Stimulated activated effector memory CD8-positive, alpha-beta T cell treated with anti-CD3 and anti-CD28 coated beads, Interleukin-12 subunit alpha, Interleukin-12 subunit beta, amount 100 ng/mL, for 72 hours (primary cell): Measurements from ENCODE around the gene METTL23.

Source experiments
- ATAC-seq: fragments of 150-1000 bp; cut with Tn5 transposase; 2 replicates; pipeline ENCODE4 v1.10.0; 2021
- DNase-seq, 2 donors: peaks; one replicate each; pipeline ENCODE4 v3.0.0; 2021 to 2022; ENCODE audit warnings: low spot score in 2 of 2
- H3K27ac Mint-ChIP-seq: one replicate; pipeline ENCODE4 v1.8.0; 2022; ENCODE audit warnings: mild to moderate bottlenecking, mixed read lengths
- H3K36me3 Mint-ChIP-seq: one replicate; pipeline ENCODE4 v1.8.0; 2022; ENCODE audit warnings: mild to moderate bottlenecking, mixed read lengths
- H3K4me1 Mint-ChIP-seq: one replicate; pipeline ENCODE4 v1.8.0; 2022; ENCODE audit warnings: mixed read lengths
- H3K4me3 Mint-ChIP-seq: one replicate; pipeline ENCODE4 v1.8.0; 2022; ENCODE audit warnings: mild to moderate bottlenecking, mixed read lengths
- H3K9me3 Mint-ChIP-seq: one replicate; pipeline ENCODE4 v1.8.0; 2022; ENCODE audit warnings: mixed read lengths

Gene METTL23

GRCh38 chr17:76726776-76727718 lies at the start of gene METTL23:
Gene METTL23, plus strand, starts transcription at chr17:76726839. Its CDS starts 2,872 bp downstream, at chr17:76729711.
- Mint-ChIP-seq H3K4me1 (peaks cover 21% of the 10 kb centered on the region), H3K4me3 (peak within 1 kb of the TSS; percentile 98), H3K27ac (peak within 1 kb of the TSS; percentile 97), H3K9me3 (no peaks in the 10 kb centered on the region), H3K36me3 (peaks cover 100% of the 10 kb centered on the region)
- DNase-seq (peak in 1 of 2 donors; percentile 83), ATAC-seq (peak; percentile 70)

- H3K4me3 Mint-ChIP-seq, result no peak overlapping the region
- H3K36me3 Mint-ChIP-seq, result no peaks in the 10 kb centered on the region
- DNase-seq, result no peak
- no peaks in the 10 kb centered on the region for H3K9me3 Mint-ChIP-seq
- H3K27ac Mint-ChIP-seq, result no peak overlapping the region
- ATAC-seq, result no peak
- H3K4me1 Mint-ChIP-seq, result peaks cover 19% of the 10 kb centered on the region
Measured at GRCh38 chr17:76677406-76677805, 49.2 kb upstream of the METTL23 start.

GRCh38 chr17:76678330-76678729 lies 48.3 kb upstream of the METTL23 start:
- Mint-ChIP-seq H3K36me3 (no peaks in the 10 kb centered on the region), H3K4me3 (no peak overlapping the region), H3K4me1 (peaks cover 20% of the 10 kb centered on the region), H3K9me3 (no peaks in the 10 kb centered on the region), H3K27ac (no peak overlapping the region)
- DNase-seq (no peak), ATAC-seq (peak; percentile 73)

- DNase-seq (no peak), ATAC-seq (no peak)
- Mint-ChIP-seq H3K4me3 (no peak overlapping the region), H3K36me3 (no peaks in the 10 kb centered on the region), H3K27ac (no peak overlapping the region), H3K9me3 (no peaks in the 10 kb centered on the region), H3K4me1 (peaks cover 20% of the 10 kb centered on the region)
Measured at GRCh38 chr17:76679239-76679638, 47.4 kb upstream of the METTL23 start.

- ATAC-seq (peak; percentile 68), DNase-seq (peak; percentile 56 to 83)
- Mint-ChIP-seq H3K27ac (peak overlapping the region; percentile 10), H3K4me3 (peak overlapping the region; percentile 38), H3K9me3 (no peaks in the 10 kb centered on the region), H3K4me1 (peaks cover 20% of the 10 kb centered on the region), H3K36me3 (no peaks in the 10 kb centered on the region)
Measured at GRCh38 chr17:76681222-76682137, 45.2 kb upstream of the METTL23 start.

GRCh38 chr17:76682296-76682695 lies 44.3 kb upstream of the METTL23 start:
- Mint-ChIP-seq H3K4me3 (peak overlapping the region; percentile 38), H3K4me1 (peaks cover 20% of the 10 kb centered on the region), H3K9me3 (no peaks in the 10 kb centered on the region), H3K36me3 (no peaks in the 10 kb centered on the region), H3K27ac (no peak overlapping the region)
- no peak for DNase-seq
- no peak for ATAC-seq

GRCh38 chr17:76683011-76683755 lies 43.5 kb upstream of the METTL23 start:
- no peak overlapping the region for H3K4me3 Mint-ChIP-seq
- H3K36me3 Mint-ChIP-seq, result no peaks in the 10 kb centered on the region
- no peaks in the 10 kb centered on the region for H3K9me3 Mint-ChIP-seq
- DNase-seq (no peak), ATAC-seq (peak; percentile 24)
- no peak overlapping the region for H3K27ac Mint-ChIP-seq
- H3K4me1 Mint-ChIP-seq, result peaks cover 20% of the 10 kb centered on the region

- Mint-ChIP-seq H3K4me3 (no peak overlapping the region), H3K4me1 (peaks cover 26% of the 10 kb centered on the region), H3K36me3 (no peaks in the 10 kb centered on the region), H3K9me3 (no peaks in the 10 kb centered on the region), H3K27ac (no peak overlapping the region)
- ATAC-seq, result no peak
- DNase-seq, result no peak
Measured at GRCh38 chr17:76683921-76684745, 42.5 kb upstream of the METTL23 start.

GRCh38 chr17:76684756-76685155 lies 41.9 kb upstream of the METTL23 start:
- no peak for DNase-seq
- Mint-ChIP-seq H3K4me1 (peaks cover 26% of the 10 kb centered on the region), H3K4me3 (no peak overlapping the region), H3K27ac (no peak overlapping the region), H3K9me3 (no peaks in the 10 kb centered on the region), H3K36me3 (no peaks in the 10 kb centered on the region)
- ATAC-seq, result no peak

GRCh38 chr17:76685366-76685765 lies 41.3 kb upstream of the METTL23 start:
- H3K9me3 Mint-ChIP-seq, result no peaks in the 10 kb centered on the region

GRCh38 chr17:76685846-76686245 lies 40.8 kb upstream of the METTL23 start:
- H3K9me3 Mint-ChIP-seq, result no peaks in the 10 kb centered on the region
- no peak overlapping the region for H3K27ac Mint-ChIP-seq
- peaks cover 26% of the 10 kb centered on the region for H3K4me1 Mint-ChIP-seq
- H3K4me3 Mint-ChIP-seq, result no peak overlapping the region
- ATAC-seq (no peak), DNase-seq (no peak)
- no peaks in the 10 kb centered on the region for H3K36me3 Mint-ChIP-seq

More at GRCh38 chr17:76685366-76685765, 41.3 kb upstream of the METTL23 start:
- DNase-seq (no peak), ATAC-seq (no peak)
- Mint-ChIP-seq H3K36me3 (no peaks in the 10 kb centered on the region), H3K27ac (no peak overlapping the region), H3K4me1 (peaks cover 26% of the 10 kb centered on the region), H3K4me3 (no peak overlapping the region)

- H3K9me3 Mint-ChIP-seq, result no peaks in the 10 kb centered on the region
- ATAC-seq, result no peak
- DNase-seq, result no peak
- H3K4me3 Mint-ChIP-seq, result no peak overlapping the region
- H3K36me3 Mint-ChIP-seq, result no peaks in the 10 kb centered on the region
- no peak overlapping the region for H3K27ac Mint-ChIP-seq
- H3K4me1 Mint-ChIP-seq, result peaks cover 17% of the 10 kb centered on the region
Measured at GRCh38 chr17:76686538-76687297, 39.9 kb upstream of the METTL23 start.

- Mint-ChIP-seq H3K36me3 (no peaks in the 10 kb centered on the region), H3K4me3 (no peak overlapping the region), H3K4me1 (peaks cover 9% of the 10 kb centered on the region), H3K9me3 (no peaks in the 10 kb centered on the region), H3K27ac (peak overlapping the region; percentile 21)
- DNase-seq, result no peak
- ATAC-seq, result no peak
Measured at GRCh38 chr17:76687298-76688164, 39.1 kb upstream of the METTL23 start.
